HCT116 (cell line): ENCODE data around the gene PRKD2. TPM values are rescaled to one million over a fixed set of nuclear protein-coding genes. Genes with fewer than 3 reads are reported as not detected.

Experiments
- ATAC-seq: fragments of 200-7000 bp; cut with Tn5 transposase; 2 replicates; pipeline ENCODE4 v1.9.1; 2020; ENCODE audit warnings: mild to moderate bottlenecking, moderate library complexity
- BruUV-seq: library from RNA; stranded (reverse); fragments of 400-500 nt; replicated peaks from 2 replicates; lab custom pipeline; 2021; lab: Mats Ljungman, UMichigan
- CTCF ChIA-PET: fragments of 300-600 bp; sonication (Branson Sonifier 250); formaldehyde crosslinking; loops from one replicate; lab custom pipeline; 2021; ENCODE audit warnings: antibody characterized with exemption; lab: Charles Lee
- POLR2A ChIA-PET: fragments of 300-600, 350-600 bp; sonication (Branson Sonifier 250); formaldehyde crosslinking; loops from one replicate; lab custom pipeline; 2021; ENCODE audit warnings: antibody characterized with exemption; lab: Charles Lee
- RAD21 ChIA-PET, 2 experiments: fragments of 300-600 bp; sonication (Branson Sonifier 250); formaldehyde crosslinking; loops; one replicate each; lab custom pipeline; 2023; ENCODE audit warnings: low total read pairs in 2 of 2; ENCODE audit not compliant: uncharacterized antibody in 2 of 2, unreplicated experiment in 2 of 2, low non-redundant PET in 1 of 2; lab: Charles Lee
- DNase-seq: peaks from one replicate; pipeline ENCODE4 v3.0.0-alpha.2; 2010; ENCODE audit warnings: low read depth, low spot score
- H2AFZ ChIP-seq: fragments of 200-600 bp; shearing (Covaris generic), sonication (generic); 2 replicates; pipeline ENCODE4 v1.6.1; 2017; ENCODE audit warnings: low read depth, mixed run types, mixed read lengths, antibody characterized with exemption, low read length; ENCODE audit not compliant: poor library complexity, severe bottlenecking
- H3K27ac ChIP-seq: 2 replicates; pipeline ENCODE4 v1.5.1; 2012; ENCODE audit warnings: low read depth, low read length
- H3K27me3 ChIP-seq: fragments of 200-600 bp; sonication (generic); 2 replicates; pipeline ENCODE4 v1.6.1; 2016; ENCODE audit warnings: mixed run types, low read length, mixed read lengths; ENCODE audit not compliant: insufficient read depth
- H3K36me3 ChIP-seq, 2 experiments: fragments of 200-500 bp in 1 of 2; fragments of 200-600 bp in 1 of 2; sonication (Bioruptor generic) in 1 of 2; sonication (generic) in 1 of 2; 2 replicates each; pipeline versions ENCODE4 v1.5.1 to v1.6.1; 2014 to 2016; ENCODE audit warnings: low read length in 2 of 2, inconsistent platforms in 1 of 2, mixed read lengths in 1 of 2, mixed run types in 1 of 2; ENCODE audit not compliant: insufficient read depth in 2 of 2, control insufficient read depth in 1 of 2
- H3K4me1 ChIP-seq, 2 experiments: fragments of 200-600 bp in 1 of 2; sonication (generic) in 1 of 2; 2 replicates each; pipeline versions ENCODE4 v1.5.1 to v1.6.1; 2012 to 2017; ENCODE audit warnings: low read length in 2 of 2, inconsistent platforms in 1 of 2, mild to moderate bottlenecking in 1 of 2, mixed read lengths in 1 of 2, mixed run types in 1 of 2, moderate library complexity in 1 of 2; ENCODE audit not compliant: insufficient read depth in 2 of 2, control insufficient read depth in 1 of 2
- H3K4me2 ChIP-seq: fragments of 200-600 bp; sonication (generic); 2 replicates; pipeline ENCODE4 v1.6.1; 2017; ENCODE audit warnings: mixed run types, low read length, mixed read lengths
- H3K4me3 ChIP-seq, 2 experiments: fragments of 200-600 bp in 1 of 2; sonication (generic) in 1 of 2; replicated peaks in 1 of 2; 2 replicates each; pipeline ENCODE4 v1.5.1; 2011 to 2016; ENCODE audit warnings: low read length in 2 of 2, control low read depth in 1 of 2, low read depth in 1 of 2, mild to moderate bottlenecking in 1 of 2, mixed read lengths in 1 of 2, mixed run types in 1 of 2
- H3K79me2 ChIP-seq: fragments of 200-600 bp; sonication (generic); 2 replicates; pipeline ENCODE4 v1.6.1; 2017; ENCODE audit warnings: mild to moderate bottlenecking, mixed run types, low read length, moderate library complexity, mixed read lengths; ENCODE audit not compliant: insufficient read depth
- H3K9ac ChIP-seq: fragments of 200-600 bp; sonication (generic); 2 replicates; pipeline ENCODE4 v1.6.1; 2016; ENCODE audit warnings: low read length, mixed read lengths
- H3K9me2 ChIP-seq: fragments of 200-600 bp; sonication (generic), shearing (Covaris generic); 2 replicates; pipeline ENCODE4 v1.6.1; 2017; ENCODE audit warnings: mixed run types, mild to moderate bottlenecking, moderate library complexity; ENCODE audit not compliant: insufficient read depth
- H3K9me3 ChIP-seq, 2 experiments: fragments of 200-500 bp in 1 of 2; fragments of 200-600 bp in 1 of 2; sonication (Bioruptor generic) in 1 of 2; sonication (generic) in 1 of 2; 2 replicates each; pipeline ENCODE4 v1.6.1; 2014 to 2017; ENCODE audit warnings: low read length in 2 of 2, mixed read lengths in 2 of 2, inconsistent platforms in 1 of 2, low read depth in 1 of 2, mild to moderate bottlenecking in 1 of 2, mixed run types in 1 of 2, moderate library complexity in 1 of 2; ENCODE audit not compliant: control insufficient read depth in 1 of 2, insufficient read depth in 1 of 2
- H4K20me1 ChIP-seq: fragments of 200-600 bp; sonication (generic), shearing (Covaris generic); 2 replicates; pipeline ENCODE4 v1.6.1; 2017; ENCODE audit warnings: mixed run types, mild to moderate bottlenecking, moderate library complexity; ENCODE audit not compliant: insufficient read depth
- CBX3 ChIP-seq: IDR thresholded peaks from 2 replicates; pipeline ENCODE4 v1.6.1; 2012; ENCODE audit warnings: low read depth
- EZH2 ChIP-seq: fragments of 200-600 bp; sonication (generic); IDR thresholded peaks from 2 replicates; pipeline ENCODE4 v1.6.1; 2017; ENCODE audit warnings: antibody characterized with exemption, mixed run types
- FOSL1 ChIP-seq: IDR thresholded peaks from 2 replicates; pipeline ENCODE4 v1.6.1; 2012; ENCODE audit warnings: low read depth
- POLR2AphosphoS5 ChIP-seq: IDR thresholded peaks from 2 replicates; pipeline ENCODE4 v1.6.1; 2011; ENCODE audit warnings: mild to moderate bottlenecking, low read depth, low read length, moderate library complexity
- SP1 ChIP-seq: IDR thresholded peaks from 2 replicates; pipeline ENCODE4 v1.6.1; 2012; ENCODE audit warnings: low read depth
- intact Hi-C: fragments of 100-400 bp; cut with micrococcal nuclease; formaldehyde crosslinking; loops from 2 replicates; pipeline ENCODE4 v1.10.0; 2022
- total RNA-seq: library from RNA; stranded (reverse); gene quantifications from one replicate; pipeline ENCODE4 v1.2.1, GENCODE V29; 2021; ENCODE audit not compliant: unreplicated experiment
- TF ChIP-seq, protein P1 (sequence below): IDR thresholded peaks from 2 replicates; pipeline ENCODE4 v1.6.1; 2012
- TF ChIP-seq, protein P2 (sequence below): IDR thresholded peaks from 2 replicates; pipeline ENCODE4 v1.6.1; 2012

PRKD2 gene
- total RNA-seq, 1 experiment from 2014 or later, result 73.5 TPM

DNA sequence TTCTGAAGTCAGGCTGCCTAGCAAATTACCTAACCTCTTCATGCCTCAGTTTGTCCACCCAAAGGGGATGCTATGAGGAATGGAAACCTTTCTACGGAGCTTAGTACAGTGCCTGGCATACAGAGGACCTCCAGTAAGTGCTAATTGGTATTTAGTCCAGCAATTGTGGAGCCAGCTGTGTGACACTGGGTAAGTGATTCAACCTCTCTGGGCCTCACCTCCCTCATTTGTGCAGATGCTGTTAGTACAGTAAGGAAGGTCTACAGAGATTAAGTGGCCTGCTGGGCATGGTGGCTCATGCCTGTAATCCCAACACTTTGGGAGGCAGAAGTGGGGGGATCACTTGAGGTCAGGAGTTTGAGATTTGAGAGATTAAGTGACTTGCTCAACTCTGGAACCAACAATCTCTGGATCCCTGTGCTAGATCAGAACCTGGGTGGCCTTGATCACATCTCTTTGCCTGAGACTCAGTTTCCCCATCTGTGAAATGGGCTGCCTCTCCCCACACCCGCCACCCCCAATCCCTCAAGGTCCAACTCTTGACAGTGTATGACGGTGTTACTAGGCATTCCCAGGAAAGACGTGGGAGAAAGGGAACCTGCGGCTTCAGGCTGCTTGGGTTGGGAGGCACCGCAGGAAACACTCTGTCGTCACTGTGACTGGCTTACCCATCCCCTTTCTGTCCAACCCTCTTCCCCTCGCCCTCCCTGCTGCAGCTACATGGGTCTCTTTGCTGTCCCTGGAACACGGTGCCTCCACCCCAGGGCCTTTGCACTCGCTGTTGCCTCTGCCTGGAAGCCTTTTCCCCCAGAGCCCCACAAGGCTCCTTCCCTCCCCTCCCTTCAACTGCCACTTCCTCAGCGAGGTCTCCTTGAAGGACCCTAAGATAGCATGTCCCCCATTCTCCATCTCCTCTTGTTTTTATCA is 18.3 kb downstream of the PRKD2 start:
- Histone ChIP-seq H3K27ac (peak overlapping the region; percentile 73), H4K20me1 (no peaks in the 10 kb centered on the region), H3K4me3 (no peak overlapping the region), H3K9ac (no peak overlapping the region; the same call in 1 of the 2 replicates), H3K9me3 (no peaks in the 10 kb centered on the region), H2AFZ (no peak overlapping the region), H3K36me3 (peaks cover 36 to 37% of the 10 kb centered on the region in 2 experiments), H3K27me3 (no peaks in the 10 kb centered on the region), H3K9me2 (no peaks in the 10 kb centered on the region), H3K79me2 (peaks cover 8% of the 10 kb centered on the region; the same call in 1 of the 2 replicates), H3K4me2 (peak overlapping the region; percentile 80; the same call in 1 of the 2 replicates), H3K4me1 (peaks cover 10 to 26% of the 10 kb centered on the region in 2 experiments)
- DNase-seq (no peak), ATAC-seq (no peak)
- intact Hi-C loops, result no loop called here
- ChIA-PET CTCF (interaction anchor here (1.3 kb wide), 1 partner anchor 30 kb away, joined by 3 read pairs; no protein-coding TSS in a partner anchor), POLR2A (interaction anchor here (1.5 kb wide), 1 partner anchor 15 kb away, joined by 4 read pairs; no protein-coding TSS in a partner anchor), RAD21 (no interaction called here)
- no peak for TF ChIP-seq FOSL1
- 0 out of 2 replicates have a peak, but pooled peaks have one; percentile 17 for TF ChIP-seq POLR2AphosphoS5
- BruUV-seq, result no TSS peak

DNA sequence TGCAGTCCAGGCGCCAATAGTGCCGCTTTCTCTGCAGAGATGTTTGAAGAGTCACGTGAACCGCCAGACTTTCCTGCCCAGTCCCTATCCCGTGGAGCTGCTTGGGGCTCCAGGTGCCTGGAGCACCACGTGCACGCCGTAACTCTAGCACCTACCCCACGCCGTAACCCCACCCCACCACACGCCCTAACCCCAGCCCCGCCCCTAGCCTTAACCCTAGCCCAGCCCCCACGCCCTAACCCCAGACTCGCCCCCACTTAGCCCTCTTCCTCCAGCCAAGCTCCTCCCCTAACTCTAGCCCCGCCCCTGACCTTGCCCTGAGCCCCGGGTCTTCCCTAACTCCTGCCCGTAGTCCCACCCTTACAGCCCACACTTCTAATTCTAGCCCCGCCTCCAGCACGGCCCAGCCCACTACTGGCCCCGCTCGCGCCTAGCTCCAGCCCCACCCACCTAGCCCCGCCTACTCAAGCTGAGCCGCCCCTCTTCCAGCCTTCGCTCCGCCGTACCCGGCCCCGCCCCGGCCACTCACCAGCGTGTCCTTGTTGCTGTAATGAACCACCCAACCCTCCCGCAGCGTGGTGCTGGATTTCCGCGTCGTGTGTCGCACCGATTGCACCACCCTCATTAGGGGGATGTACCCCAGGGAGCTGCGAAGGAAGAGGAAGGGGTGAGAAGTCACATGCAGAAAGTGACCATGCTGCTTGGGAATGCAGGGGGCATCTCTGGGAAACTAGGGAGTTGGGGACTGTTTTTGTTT is 19.5 kb downstream of the PRKD2 start:
- peak; percentile 80 for DNase-seq
- Histone ChIP-seq H3K9ac (peak overlapping the region; percentile 51), H2AFZ (no peak overlapping the region), H4K20me1 (peaks cover 3% of the 10 kb centered on the region; the same call in 1 of the 2 replicates), H3K4me2 (peak overlapping the region; percentile 80), H3K27me3 (no peaks in the 10 kb centered on the region), H3K27ac (peak overlapping the region; percentile 73), H3K4me3 (peak overlapping the region; percentile 11 to 37), H3K9me3 (no peaks in the 10 kb centered on the region), H3K9me2 (no peaks in the 10 kb centered on the region), H3K79me2 (peaks cover 8% of the 10 kb centered on the region; the same call in 1 of the 2 replicates), H3K36me3 (peaks cover 40% of the 10 kb centered on the region in 2 experiments), H3K4me1 (peaks cover 10 to 33% of the 10 kb centered on the region in 2 experiments)
- intact Hi-C loops, result no loop called here
- RAD21 ChIA-PET, result interaction anchor here in 1 of 2 experiments (0.8 kb wide), 1 partner anchor 97 kb away, joined by 8 read pairs; no protein-coding TSS in a partner anchor
- BruUV-seq, result no TSS peak
- CTCF ChIA-PET, result interaction anchor here (1.2 to 1.3 kb wide), 3 partner anchors 13 to 160 kb away, joined by 3 to 9 read pairs (median 5); partner anchors contain the start of gene DACT3
- ATAC-seq, result peak; percentile 96
- TF ChIP-seq EZH2 (no peak), SP1 (peak; percentile 7; the same call in 1 of the 2 replicates), CBX3 (no peak), POLR2AphosphoS5 (0 out of 2 replicates have a peak, but pooled peaks have one; percentile 21)
- TF ChIP-seq, protein P1, sequence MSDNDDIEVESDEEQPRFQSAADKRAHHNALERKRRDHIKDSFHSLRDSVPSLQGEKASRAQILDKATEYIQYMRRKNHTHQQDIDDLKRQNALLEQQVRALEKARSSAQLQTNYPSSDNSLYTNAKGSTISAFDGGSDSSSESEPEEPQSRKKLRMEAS, result peak; percentile 76
- TF ChIP-seq, protein P2, sequence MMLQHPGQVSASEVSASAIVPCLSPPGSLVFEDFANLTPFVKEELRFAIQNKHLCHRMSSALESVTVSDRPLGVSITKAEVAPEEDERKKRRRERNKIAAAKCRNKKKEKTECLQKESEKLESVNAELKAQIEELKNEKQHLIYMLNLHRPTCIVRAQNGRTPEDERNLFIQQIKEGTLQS, result no peak
- POLR2A ChIA-PET, result interaction anchor here (0.8 to 1.6 kb wide), 4 partner anchors 14 to 97 kb away, joined by 3 to 11 read pairs (median 6); partner anchors contain the start of gene DACT3
